Activated CD4-positive, alpha-beta T cell treated with anti-CD3 and anti-CD28 coated beads, Interleukin-2, amount 50 U/mL, for 1 hour (primary cell): ENCODE results near the gene LPCAT1.

ENCODE experiments used
- DNase-seq: peaks from one replicate; pipeline ENCODE4 v3.0.0-alpha.2; 2020

Gene LPCAT1

DNA sequence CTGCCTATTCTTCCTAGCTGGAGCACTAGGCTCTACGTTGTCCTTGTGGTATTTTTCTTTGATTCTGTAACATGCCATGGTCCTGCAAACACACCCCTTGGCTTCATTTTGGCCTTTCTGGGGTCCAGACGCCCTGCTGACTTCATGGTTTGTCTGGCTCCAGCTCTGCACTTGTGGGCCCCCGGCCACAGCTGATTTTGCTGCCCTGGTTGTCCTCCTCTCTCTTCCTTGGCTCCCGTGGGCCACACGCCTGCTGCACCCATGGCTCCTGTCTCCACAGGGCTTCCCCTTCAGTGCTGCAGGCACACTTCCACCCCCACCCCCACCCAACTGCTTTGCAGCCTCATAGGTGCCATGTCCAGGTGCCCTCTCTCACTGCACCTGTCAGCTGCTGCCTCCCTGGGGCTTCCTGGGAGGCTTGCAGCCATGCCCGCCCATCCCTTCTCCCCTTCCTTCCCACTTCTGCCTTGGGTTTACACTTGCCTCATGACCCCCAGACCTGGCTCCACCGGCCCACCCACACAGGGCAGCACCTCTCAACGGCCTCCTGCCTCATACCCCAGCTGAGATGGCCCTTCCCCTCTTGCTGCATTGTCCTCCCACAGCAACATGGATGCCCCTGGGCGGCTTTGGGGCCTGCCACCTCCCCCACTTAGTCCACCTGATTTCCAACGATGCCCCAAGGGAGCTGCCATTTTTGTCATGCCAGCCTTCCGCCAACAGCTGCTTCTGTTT, 104.1 kb downstream of the LPCAT1 start:
- DNase-seq: no peak

DNA sequence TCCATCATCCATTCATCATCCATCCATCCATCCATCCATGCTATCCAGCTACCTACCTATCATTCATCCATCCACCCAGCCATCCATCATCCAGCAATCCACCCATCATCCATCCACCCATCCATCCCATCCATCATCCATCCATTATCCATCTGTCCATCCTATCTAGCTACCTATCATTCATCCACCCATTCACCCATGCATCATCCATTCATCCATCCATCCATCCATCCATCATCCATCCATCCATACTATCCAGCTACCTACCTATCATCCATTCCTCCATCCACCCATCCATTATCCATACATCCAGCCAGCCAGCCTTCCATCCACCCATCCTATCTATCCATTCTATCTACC, 104.9 kb downstream of the LPCAT1 start:
- DNase-seq: no peak

DNA sequence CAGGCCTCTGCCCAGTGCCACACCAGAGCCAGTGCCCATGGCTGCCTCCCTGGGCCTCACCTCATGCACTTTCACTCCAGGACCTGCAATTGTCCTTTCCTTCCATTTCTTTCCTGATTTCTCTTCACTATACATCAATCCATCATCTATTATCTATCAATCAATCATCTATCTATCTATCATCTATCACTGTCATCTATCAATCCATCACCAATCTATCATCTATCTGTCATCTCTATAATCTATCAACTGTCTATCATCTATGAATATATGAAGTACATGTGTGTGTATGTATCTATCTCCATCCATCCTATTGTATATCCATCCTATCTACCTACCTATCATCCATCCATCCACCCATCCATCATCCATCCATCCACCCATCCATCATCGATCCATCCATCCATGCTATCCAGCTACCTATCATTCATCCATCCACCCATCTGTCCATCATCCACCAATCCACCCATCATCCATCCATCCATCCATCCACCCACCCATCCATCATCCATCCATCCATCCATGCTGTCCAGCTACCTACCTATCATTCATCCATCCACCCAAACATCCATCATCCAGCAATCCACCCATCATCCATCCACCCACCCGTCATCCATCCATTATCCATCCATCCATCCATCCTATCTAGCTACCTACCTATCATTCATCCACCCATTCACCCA, 105.4 kb downstream of the LPCAT1 start:
- DNase-seq: no peak

DNA sequence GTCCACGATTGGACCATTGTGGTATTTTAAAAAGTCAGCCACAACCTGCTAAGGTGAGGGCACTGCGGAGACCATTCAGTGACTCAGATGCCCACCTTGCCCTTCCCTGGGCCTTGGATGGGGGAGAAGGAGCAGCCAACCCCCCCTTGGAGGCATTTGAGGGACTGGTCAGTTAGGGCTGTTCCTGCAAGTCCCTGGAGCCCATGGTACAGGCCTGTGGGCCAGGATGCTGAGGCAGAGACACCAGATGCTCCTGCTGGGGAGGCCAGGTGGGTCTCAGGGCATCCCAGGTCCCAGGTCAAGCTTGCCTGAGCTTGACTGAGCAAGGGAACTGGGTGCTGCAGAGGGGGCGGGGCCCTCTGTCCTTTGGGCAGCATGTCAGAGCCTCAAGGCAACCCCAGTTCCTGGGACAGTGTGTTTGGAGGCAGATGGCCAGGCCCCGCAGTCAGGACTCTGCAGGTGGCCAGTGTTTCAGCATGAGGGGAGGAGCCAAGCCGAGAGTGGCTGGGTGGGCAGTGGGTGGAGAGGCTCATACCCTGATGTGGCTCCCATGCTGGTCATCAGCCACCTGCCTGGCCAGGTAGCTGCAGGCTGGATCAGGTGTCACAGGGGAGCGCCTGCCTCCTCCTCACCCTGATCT, 106.1 kb downstream of the LPCAT1 start:
- DNase-seq: no peak

DNA sequence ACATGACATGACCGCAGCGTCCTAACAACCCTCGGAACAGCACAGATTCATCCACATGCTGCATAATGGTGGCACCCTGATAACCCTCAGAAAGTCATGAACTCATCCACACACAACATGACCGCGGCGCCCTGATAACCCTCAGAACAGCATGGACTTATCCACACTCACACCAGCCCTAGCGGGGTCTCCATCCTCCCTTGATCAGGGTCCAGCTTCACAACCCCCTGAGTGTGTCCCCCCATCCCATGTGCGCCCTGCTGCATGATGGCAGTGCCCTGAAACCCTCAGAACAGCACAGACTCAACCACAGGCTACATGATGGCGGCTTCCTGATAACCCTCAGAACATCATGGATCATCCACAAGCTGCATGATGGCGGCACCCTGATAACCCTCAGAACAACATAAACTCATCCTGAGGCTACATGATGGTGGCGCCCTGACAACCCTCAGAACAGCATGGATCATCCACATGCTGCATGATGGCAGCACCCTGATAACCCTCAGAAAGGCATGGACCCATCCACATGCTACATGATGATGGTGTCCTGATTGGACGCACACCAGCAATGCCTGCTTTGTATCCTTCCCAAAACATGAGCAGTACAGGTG, 106.8 kb downstream of the LPCAT1 start:
- no peak for DNase-seq

DNA sequence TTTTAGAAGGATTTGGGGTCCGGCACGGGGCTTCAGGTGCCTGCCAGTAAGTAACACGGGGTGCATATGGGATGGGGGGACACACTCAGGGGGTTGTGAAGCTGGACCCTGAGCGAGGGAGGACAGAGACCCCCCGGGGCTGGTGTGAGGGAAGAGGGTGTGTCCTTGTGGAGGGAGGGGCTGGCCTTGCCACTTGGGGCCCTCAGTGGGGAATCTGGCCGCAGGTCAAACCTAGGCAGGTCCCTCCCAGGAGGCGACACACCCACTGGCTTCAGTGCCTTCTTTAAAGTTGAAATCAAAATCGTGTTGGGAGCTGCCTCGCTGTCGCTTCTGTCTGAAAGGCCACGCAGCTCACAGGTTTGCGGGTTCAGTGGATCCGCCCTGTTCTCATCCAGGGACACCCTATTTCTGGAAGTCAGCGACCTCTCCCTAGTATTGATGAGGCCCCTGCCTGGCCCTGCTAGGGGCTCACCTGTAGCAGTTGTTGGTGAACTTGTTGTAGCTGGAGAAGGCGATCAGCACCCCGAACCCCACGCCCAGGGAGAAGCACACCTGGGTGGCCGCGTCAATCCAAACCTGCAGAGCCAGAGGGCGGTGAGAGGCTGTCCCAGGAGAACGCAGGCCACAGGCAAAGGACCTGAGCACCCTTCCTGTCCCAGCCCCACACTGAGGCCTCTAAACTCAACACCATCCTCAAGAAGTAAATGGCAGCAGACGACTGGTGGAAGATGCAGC, 108.0 kb downstream of the LPCAT1 start:
- DNase-seq: no peak

GRCh38 chr5:1415059-1415425, 108.7 kb downstream of the LPCAT1 start:
- DNase-seq: no peak

DNA sequence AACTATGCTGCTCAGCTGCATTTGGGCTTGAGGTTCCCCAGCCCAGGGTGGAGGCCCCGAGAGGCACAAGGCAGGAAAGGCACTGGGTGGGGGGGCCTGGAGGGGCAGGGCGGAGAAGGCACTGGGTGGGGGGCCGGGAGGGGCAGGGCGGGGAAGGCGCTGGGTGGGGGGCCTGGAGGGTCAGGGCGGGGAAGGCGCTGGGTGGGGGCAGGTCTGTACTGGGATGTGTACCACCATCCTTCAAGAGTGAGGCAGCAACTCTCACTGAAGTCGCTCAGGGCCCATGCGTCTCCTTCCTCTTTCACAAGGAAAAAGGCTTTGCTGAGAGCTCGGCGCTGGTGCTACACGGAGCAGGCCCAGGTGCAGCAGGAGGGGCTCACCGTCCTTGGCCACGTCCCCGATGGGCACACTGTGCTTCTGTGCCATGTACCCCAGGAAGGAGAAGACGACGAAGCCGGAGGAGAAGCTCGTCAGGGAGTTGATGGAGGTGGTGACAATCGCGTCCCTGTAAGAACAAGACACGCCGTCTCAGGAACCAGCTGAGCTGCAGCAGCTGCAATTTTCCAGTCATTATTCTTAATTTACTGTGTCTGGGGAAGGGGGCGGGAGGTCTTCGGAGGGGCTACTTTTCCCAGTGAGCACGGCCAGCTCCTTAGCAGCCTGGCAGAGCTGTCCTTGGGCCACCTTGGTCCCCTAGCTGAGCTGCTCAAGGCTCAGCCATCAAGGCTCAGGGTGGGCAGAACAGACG, 109.3 kb downstream of the LPCAT1 start:
- no peak for DNase-seq

DNA sequence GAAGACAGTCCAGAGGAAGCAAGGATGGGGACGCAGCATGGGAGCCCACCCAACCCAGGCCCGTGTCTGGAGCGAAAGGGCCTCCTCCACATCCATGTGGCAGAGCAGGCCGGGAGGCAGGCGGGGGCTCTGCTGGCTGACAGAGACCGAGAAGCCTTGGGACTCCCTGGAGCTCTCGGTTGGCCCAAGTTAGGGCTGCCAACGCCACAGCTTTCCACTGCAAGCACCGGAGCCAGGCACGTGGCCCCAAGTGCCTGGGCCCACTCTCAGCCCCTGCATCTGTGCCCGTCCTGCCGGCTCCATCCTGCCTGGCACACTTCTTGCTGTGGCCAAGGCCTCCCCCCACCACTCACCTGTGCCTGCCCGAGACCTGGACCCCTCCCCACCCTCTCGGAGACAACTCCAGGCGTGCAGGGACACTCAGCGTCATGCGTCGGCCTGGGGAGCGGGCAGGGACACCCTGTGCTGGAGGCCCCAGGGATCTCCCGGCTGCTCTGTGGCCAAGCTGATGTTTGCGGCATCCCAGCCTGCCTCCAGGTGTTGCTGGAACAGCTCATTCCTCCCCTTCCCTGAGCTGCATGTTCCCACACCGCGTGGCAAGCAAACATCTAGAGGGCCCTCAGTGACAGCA, 110.0 kb downstream of the LPCAT1 start:
- DNase-seq: no peak

DNA sequence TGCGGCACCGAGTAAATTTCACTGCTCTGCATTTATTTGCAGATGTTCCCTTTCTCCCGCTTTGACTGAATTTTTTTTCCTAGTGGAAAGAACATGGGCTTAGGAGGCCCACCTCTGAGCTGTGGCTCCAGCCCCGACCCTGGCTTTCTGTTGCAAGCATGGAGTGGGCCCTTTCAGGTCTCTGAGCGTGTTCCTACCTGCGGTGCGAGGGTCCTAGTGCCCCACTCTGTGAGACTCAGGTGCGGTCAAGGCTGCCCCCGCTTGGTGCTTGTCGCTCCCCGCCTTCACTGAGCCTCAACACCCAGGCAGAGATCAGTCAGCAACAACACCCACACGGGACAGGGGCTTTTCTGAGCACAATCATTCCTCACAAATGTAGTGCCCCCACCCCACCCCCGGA, 110.5 kb downstream of the LPCAT1 start:
- no peak for DNase-seq

GRCh38 chr5:1412621-1413020, 111.1 kb downstream of the LPCAT1 start:
- no peak for DNase-seq

- no peak for DNase-seq
Measured at GRCh38 chr5:1412163-1412562, 111.6 kb downstream of the LPCAT1 start.
